Stimulated activated CD4-positive, alpha-beta T cell treated with anti-CD3 and anti-CD28 coated beads, Interleukin-1b, Interleukin-23, amount 100 ng/mL, for 24 hours (primary cell): ENCODE data around the gene SCAPER.
A peak's percentile ranks its signal among the peaks of the same experiment; 100 is the strongest.
"Not testable (repeated sequence)": the region's sequence is repeated elsewhere in the genome, so short reads cannot be mapped to it uniquely, and the experiment has no call there.

ENCODE experiments used
- DNase-seq, 4 experiments: peaks; one replicate each; pipeline ENCODE4 v3.0.0-alpha.2; 2020; ENCODE audit warnings: low read depth in 4 of 4, low spot score in 1 of 4

SCAPER gene

DNA sequence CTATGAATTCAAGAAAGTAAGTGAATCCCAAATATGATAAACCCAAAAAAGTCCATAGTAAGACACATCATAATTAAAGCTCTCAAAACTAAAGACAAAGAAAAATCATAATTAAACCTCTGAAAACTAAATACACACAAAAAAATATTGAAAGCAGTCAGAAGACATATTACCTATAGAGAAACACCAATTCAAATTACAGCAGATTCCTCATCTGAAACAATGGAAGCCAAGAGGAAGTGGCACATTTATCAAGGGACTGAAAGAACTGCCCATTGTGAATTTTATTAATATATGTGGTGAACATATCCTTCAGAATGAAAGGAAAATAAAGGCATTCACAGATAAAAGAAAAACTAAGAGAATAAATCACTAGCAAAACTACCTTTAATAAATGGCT lies 128.2 kb downstream of the SCAPER start:
- DNase-seq: no peak

DNA sequence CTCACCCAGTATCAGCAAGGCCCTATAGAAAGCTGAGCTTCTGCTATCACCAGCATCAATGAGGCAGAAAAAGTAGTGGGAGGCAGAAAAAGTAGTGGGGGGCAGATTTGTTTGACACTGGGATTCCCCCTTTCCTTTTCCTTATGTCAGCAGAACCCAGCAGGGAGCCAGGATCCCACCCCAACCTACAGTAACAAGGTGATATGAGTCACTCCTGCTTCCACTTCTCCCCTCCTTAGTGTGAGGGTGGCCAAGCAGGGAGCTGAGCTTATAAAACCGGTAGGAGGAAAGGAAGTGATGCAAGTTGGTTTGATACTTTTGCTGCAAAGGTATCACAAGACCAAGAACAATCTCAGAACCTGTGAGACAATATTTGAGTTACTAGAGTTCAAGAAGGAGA lies 128.7 kb downstream of the SCAPER start:
- no peak for DNase-seq

DNA sequence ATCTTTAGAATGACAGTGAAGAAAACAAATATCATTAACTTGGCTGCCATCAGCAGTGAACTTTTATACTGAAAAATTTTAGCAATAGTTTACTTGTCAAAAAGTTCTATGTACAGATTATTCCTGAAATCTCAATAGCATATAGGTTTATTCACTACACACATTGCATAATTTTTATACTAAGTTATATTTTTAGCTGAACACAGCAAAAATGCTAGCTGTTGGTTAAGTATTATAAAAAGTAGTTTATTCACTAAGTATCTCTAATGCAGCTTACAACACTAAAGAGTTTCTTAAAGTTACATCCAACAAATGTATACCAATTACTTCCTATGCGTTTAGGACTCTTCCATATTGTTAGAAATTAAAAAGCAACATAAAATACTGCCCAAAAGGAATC lies 131.9 kb downstream of the SCAPER start:
- DNase-seq: no peak

DNA sequence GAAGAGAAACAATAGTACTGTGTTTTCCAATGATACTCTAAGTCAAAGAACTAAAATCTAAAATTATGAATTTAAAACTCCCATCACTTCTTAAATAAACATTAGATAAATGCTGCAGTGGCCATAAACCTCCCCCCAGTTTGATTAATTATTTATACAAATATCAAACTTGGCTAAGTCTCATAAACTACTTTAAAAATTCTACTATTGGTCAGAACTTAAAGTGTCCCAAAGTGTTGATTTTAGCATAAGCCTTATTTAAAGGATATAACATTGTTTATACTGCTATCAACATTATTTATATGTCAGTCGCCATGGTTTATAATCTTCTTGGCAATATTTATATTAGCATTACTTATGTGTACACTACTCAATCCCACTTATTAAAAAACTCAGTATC lies 132.4 kb downstream of the SCAPER start:
- DNase-seq: no peak

DNA sequence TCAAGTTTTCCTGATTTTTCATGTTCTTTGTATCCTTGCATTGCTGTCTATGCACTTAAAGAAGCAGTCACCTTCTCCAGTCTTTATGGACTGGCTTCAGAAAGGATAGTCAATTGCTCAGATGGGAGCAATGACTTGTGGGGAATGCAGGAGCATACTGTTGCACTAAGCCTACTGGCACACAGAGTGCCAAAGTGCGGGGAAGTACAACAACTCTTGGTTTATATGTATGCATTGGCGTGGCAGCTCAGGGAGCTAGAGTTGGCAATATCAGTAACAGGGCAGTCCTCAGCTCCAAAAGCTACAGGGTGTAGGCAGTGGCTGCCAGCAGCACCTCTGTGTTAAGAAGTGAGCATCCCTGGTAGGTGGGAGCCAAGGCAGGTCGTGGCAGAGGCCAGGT lies 141.1 kb downstream of the SCAPER start:
- DNase-seq: no peak

DNA sequence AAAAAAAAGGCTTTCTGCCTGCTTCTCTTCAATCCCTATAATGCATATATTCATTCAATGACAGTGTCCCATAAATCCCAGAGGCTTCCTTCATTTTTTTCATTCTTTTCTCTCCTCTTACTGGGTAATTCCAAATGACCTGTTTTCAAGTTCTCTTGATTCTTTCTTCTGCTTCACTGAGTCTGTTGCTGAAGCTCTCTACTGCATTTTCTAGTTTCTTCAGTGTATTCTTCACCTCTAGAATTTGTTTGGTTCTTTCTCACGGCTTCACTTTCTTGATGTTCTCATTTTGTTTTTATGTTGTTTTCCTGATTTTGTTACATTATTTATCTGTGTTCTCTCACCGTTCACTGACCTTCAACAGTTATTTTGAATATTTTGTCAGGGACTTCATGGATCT lies 141.6 kb downstream of the SCAPER start:
- DNase-seq: no peak

DNA sequence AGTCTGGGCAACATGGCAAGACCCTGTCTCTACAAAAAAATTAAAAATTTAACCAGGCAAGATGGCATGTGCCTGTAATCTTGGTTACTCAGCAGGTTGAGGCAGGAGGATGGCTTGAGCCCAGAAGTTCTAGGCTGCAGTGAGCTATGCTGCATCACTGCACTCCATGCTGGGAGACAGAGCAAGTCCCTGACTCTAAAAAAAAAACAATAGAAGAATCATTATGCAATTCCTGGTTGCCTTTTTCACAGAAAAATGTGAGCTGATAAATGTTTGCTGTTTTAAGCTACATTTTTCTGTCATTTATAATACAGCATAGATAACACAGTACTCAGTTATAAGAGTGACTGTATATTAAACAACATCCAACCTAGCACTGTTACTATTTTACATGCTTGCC lies 148.8 kb downstream of the SCAPER start:
- DNase-seq: no peak

DNA sequence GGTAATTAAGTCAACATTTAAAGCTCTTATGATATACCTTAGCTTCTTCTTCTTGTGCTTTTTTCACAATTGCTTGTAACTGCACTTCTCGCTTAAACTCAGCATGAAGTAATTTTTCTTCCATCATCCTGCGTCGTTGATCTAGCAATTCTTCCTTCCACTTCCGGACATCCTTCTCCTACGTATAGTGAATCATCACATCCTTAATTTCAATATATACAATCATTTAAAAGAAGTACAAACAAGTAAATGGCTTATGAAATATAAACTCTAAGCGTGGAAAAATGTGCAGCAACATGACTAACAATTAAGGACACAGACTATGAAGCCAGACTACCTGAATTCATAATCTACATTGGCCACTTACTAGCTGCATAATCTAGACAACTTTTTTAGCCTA lies 151.4 kb downstream of the SCAPER start:
- DNase-seq: no peak

DNA sequence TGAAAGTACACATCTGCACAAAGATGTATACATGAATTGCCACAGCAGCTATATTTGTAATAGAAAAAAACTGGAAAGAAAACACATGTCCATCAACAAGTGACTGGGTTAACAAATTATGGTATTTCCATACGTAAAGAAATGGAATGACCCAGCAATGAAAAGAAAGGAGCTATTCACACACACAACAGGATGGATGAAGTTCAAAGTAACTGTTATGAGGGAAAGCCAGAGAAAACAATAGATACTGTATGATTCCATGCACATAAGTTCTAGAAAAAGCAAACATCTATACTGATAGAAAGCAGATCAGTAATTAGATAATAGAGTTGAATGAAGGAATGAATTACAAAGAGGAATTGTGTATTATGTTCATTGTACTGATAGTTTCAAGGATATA lies 152.0 kb downstream of the SCAPER start:
- DNase-seq: no peak

DNA sequence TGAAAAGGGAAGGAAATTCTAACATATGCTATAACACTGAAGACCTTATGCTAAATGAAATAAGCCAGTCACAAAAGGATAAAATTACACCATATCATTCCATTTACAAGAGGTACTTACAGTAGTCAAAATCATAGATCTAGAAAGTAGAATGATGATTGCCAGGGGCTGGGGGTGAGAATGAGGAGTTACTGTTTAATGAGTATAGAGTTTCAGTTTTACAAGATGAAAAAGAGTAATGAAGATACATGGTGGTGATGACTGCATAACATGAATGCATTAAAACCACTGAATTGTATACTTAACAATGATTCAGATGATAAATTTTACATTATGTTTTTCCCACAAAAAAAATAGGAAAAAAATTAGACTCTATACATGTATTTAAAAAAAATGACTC lies 152.6 kb downstream of the SCAPER start:
- DNase-seq: peak in 1 of 4 experiments; percentile 18

DNA sequence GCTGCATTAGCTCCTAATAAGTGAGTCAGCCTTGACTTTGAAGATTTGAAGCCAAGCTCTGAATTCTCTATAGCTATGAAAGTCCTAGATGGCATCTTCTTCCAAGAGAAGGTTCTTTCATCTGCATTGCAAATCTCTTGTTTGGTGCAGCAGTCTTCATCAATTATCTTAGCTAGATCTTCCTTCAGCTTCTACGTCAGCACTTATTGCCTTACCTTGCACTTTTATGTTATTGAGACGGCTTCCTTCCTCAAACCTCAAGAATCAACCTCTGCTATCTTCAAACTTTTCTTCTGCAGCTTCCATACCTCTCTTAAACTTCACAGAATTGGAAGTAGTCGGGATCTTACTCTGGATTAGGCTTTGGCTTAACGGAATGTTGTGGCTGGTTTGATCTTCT lies 167.6 kb downstream of the SCAPER start:
- DNase-seq: no peak

DNA sequence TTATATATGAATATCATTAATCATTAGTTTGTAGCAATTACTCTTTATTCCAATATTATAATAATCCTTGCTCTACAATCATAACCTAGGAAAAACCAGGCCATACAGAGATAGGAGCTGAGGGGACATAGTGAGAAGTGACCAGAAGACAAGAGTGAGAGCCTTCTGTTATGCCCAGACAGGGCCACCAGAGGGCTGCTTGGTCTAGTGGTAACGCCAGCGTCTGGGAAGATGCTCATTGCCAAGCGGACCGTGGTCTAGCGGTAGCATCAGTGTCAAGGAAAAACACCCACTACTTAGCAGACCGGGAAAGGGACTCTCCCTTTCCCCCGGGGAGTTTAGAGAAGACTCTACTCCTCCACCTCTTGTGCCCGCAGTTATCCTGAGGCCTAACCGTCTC lies 172.8 kb downstream of the SCAPER start:
- DNase-seq: not testable (repeated sequence)

DNA sequence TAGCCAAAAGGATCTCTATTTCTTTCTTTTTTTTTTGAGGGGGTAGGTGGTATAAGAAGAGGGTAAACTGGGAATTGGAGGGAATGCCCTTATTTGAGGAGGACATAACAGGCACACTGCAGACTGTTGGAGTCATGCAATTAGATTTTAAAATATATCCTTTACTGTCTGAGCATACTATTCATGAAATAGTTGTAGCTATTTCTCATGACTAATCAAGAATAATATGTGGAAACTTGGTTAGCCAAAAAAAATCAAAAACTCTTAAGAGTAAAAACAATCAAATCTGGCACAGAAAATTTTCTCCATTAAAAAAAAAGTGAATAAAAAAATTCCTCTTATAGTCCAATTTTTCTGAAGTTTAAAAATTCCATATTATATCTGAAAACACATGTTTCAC lies 174.9 kb downstream of the SCAPER start:
- DNase-seq: no peak

DNA sequence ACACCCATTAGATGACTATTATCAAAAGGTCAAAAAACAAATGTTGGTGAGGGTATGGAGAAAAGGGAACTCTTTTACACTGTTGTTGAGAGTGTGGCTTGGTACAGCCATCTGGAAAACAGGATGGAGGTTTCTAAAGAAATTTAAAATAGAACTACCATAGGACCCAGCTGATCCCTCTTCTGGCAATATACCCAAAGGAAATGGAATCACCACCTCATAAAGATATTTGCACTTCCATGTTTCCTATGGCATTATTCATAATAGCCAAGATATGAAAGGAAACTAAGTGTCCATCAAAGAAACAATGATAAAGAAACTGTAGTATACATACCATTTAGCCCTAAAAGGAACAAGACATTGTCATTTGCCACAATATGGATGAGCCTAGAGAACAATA lies 186.3 kb downstream of the SCAPER start:
- DNase-seq: no peak

DNA sequence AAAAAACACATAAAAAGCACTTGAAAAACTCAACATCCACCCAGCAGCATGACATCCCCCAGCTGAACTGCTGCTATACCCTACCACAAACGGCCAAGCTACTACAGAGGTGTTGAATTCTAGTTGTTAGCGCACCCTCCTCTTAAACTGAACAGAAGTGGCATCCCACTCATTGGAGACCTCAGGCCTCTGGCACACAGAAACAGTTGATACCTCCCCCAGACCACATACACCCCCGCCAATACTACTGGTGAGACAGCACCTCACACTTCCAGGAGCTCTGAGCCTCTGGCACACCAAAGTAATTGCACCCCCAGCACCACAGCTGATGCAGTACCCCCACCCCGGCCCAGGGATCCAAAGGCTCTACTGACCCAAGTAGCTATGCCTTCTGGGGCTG lies 190.2 kb downstream of the SCAPER start:
- no peak for DNase-seq

DNA sequence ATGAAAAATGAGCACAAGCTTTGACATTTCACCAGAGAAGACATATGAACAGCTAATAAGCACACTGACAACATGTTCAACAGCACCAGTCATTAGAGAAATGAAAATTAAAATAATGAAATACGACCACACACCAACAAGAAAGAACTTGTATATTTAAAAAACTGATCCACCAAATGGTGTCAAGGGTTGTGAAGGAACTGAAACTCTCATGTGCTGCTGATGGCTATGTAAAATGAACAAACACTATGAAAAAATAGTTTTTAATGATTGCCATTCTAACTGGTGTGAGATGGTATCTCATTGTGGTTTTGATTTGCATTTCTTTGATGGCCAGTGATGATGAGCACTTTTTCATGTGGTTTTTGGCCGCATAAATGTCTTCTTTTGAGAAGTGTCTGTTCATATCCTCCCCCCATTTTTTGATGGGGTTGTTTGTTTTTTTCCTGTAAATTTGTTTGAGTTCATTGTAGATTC lies 193.8 kb downstream of the SCAPER start:
- DNase-seq: no peak

DNA sequence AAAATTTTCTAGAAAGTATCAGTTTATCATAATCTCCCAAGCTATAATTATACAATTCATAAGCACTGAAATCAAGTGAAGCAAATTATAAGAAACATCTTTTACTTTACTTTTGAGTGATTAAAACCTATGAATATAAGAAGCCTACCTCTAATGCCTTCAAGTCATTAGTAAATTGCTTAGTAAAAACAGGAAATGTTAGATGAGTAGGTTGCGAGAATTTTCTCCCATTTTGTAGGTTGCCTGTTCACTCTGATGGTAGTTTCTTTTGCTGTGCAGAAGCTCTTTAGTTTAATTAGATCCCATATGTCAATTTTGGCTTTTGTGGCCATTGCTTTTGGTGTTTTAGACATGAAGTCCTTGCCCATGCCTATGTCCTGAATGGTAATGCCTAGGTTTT lies 201.1 kb downstream of the SCAPER start:
- DNase-seq: not testable (repeated sequence)

DNA sequence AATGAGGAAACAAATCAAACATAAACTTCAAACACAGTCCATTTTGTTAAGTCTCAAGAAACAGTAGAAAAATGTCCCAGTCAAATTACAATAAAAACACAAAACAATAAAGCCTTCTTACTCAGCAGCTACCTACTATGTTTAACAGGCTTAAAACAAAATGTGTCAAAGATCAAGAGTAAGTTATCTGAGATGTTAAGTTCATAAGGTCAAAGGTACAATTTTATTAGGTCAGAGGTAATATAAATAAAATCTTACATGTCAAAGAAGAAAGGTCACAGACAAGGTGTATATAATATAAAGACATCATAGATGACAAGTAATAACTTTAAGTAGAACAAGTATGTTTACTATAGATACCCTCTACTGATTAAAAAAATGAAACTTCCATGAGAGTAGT lies 208.3 kb downstream of the SCAPER start:
- DNase-seq: no peak

DNA sequence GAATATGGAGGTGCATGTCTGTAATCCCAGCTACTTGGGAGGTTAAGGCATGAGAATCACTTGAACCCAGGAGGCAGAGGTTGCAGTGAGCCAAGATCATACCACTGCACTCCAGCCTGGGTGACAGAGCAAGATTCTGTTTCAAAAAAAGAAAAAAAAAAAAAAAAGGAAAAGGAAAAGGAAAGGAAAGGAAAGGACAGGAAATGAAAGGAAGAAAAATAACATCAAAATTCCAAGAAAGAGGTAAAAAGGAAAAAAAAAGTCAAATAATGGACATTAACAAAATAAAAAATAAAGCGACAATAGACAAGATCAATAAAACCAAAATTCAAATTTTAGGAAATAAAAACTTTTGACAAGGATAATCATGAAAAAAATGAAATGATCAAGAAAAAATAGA lies 212.6 kb downstream of the SCAPER start:
- not testable (repeated sequence) for DNase-seq

DNA sequence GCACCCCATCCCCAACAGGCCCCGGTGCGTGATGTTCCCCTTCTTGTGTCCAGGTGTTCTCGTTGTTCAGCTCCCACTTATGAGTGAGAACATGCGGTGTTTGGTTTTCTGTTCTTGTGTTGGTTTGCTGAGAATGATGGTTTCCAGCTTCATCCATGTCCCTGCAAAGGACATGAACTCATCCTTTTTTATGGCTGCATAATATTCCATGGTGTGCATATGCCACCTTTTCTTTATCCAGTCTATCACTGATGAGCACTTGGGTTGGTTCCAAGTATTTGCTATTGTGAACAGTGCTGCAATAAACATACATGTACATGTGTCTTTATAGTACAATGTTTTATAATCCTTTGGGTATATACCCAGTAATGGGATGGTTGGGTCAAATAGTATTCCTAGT lies 217.5 kb downstream of the SCAPER start:
- not testable (repeated sequence) for DNase-seq

DNA sequence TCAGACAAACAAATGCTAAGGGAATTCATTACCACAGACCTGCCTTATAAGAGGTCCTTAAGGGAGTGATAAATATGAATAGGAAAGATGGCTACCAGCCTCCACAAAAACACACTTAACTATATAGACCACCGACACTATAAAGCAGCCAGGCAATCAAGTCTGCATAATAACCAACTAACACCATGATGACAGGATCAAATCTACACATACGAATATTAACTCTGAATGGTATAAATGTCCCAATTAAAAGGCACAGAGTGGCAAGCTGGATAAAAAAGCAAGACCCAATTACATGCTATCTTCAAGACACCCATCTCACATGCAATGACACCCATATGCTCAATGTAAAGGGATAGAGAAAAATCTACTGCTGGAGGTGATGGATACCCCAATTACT lies 221.1 kb downstream of the SCAPER start:
- DNase-seq: no peak

DNA sequence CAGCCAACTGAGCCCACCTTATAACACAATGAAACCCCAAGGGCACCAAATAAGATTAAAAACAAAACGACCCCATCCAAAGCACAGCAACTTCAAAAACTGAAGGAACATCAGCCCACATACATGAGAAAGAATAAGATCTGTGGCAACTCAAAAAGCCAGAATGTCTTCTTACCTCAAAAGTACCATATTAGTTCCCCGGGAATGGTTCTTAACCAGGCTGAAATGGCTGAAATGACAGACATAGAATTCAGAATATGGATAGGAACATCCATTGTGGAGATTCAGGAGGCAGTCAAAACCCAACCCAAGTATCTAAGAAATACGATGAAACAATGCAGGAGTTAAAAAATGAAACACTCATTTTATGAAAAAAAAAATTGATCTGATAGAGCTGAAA lies 222.3 kb downstream of the SCAPER start:
- DNase-seq: no peak

DNA sequence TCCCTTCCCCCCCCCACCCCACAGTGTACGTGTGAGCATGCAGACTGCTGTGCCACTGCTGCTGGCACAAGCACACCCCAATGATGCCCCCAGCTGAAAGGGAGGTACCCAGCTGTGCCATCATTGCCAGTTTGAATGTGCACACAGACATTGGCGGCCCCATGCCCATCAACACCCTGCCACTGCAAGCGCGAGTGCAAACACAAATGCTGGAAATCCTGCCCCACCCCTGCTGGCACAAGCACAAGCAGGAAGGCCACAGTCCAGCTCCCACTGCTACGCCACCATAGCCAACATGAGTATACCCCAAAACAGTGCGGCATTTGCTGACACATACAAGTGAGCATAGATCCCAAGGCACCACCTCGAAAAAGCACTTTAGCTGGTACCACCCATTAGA lies 222.9 kb downstream of the SCAPER start:
- no peak for DNase-seq

DNA sequence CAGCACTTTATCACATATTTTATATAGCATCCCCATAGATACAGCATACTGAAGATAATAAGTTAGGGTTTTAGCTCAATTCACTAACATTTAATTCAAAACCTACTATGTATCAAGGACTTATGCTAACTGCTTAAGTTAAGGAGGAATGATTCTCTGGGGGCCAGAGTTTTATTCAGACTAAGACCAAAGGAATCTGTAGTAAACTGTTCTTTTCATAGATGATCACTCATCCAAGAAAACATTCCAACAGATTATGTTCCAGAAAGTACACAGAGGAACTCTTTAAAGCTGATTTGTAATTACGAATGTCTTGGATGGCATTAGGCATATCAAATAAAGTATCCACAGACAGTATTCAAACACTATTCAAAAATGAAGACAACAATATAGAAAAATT lies 226.4 kb downstream of the SCAPER start:
- no peak for DNase-seq
